Osteocyte (in vitro differentiated cells): Measurements from ENCODE around the gene PLEKHO1. TPM values are rescaled to one million over a fixed set of nuclear protein-coding genes. Genes with fewer than 3 reads are reported as not detected.

Experiments used
- DNase-seq: peaks from one replicate; pipeline ENCODE4 v3.0.0; 2021; ENCODE audit warnings: mixed read lengths; ENCODE audit not compliant: unreplicated experiment; ENCODE audit errors: extremely low spot score
- H3K27ac Mint-ChIP-seq: one replicate; pipeline ENCODE4 v1.8.0; 2021; ENCODE audit warnings: mild to moderate bottlenecking, mixed read lengths; ENCODE audit not compliant: unreplicated experiment
- H3K27me3 Mint-ChIP-seq: one replicate; pipeline ENCODE4 v1.8.0; 2021; ENCODE audit warnings: mixed read lengths; ENCODE audit not compliant: unreplicated experiment
- H3K36me3 Mint-ChIP-seq: one replicate; pipeline ENCODE4 v1.8.0; 2021; ENCODE audit warnings: mixed read lengths; ENCODE audit not compliant: unreplicated experiment
- H3K4me1 Mint-ChIP-seq: one replicate; pipeline ENCODE4 v1.8.0; 2021; ENCODE audit warnings: mixed read lengths; ENCODE audit not compliant: unreplicated experiment
- H3K4me3 Mint-ChIP-seq: one replicate; pipeline ENCODE4 v1.8.0; 2021; ENCODE audit warnings: mild to moderate bottlenecking, moderate library complexity, mixed read lengths; ENCODE audit not compliant: unreplicated experiment
- H3K9me3 Mint-ChIP-seq: one replicate; pipeline ENCODE4 v1.8.0; 2021; ENCODE audit warnings: mixed read lengths; ENCODE audit not compliant: unreplicated experiment
- total RNA-seq: library from RNA; stranded (reverse); gene quantifications from 2 replicates; pipeline ENCODE4 v1.2.1, GENCODE V29; 2021
- TF ChIP-seq, protein P1 (sequence below): fragments of 200-600 bp; sonication (generic); IDR thresholded peaks from 2 replicates; pipeline ENCODE4 v1.5.0; 2021; ENCODE audit warnings: antibody characterized with exemption, mild to moderate bottlenecking, moderate library complexity

The PLEKHO1 gene
- total RNA-seq, 1 donor from 2014 or later = 52.2 TPM

DNA sequence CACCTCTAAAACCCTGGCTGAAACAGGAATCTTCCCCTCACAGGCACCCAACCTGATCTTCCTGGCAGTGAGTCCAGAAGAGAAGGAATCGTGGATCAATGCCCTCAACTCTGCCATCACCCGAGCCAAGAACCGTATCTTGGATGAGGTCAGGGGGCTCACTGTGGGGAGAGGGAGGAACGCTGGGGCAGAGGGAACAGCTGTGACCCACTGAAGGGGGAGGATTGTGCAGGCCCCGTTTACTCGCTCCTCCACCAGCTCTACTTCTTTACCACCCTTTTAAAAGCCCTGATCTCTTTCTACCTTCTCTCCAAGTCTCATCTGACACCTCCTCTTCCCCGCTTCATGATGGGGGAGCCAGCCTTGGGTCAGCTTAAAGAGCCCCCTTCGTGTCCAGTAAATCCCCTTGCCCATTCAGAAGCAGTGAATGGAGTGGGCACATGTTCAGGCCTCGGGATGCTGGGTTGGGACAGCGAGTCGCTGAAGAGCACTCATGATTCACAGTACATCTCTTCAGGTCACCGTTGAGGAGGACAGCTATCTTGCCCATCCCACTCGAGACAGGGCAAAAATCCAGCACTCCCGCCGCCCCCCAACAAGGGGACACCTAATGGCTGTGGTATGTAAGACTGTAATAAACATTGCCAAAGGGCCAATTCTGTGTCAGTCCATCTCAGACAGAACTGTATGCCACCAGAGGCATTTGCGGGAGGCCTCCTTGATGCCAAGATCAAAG is 7.3 kb downstream of the PLEKHO1 start:
- Mint-ChIP-seq H3K27ac (peak overlapping the region; percentile 3), H3K36me3 (peaks cover 55% of the 10 kb centered on the region), H3K9me3 (no peaks in the 10 kb centered on the region), H3K4me3 (no peak overlapping the region), H3K4me1 (peaks cover 50% of the 10 kb centered on the region), H3K27me3 (no peaks in the 10 kb centered on the region)
- DNase-seq = no peak
- TF ChIP-seq, protein P1, sequence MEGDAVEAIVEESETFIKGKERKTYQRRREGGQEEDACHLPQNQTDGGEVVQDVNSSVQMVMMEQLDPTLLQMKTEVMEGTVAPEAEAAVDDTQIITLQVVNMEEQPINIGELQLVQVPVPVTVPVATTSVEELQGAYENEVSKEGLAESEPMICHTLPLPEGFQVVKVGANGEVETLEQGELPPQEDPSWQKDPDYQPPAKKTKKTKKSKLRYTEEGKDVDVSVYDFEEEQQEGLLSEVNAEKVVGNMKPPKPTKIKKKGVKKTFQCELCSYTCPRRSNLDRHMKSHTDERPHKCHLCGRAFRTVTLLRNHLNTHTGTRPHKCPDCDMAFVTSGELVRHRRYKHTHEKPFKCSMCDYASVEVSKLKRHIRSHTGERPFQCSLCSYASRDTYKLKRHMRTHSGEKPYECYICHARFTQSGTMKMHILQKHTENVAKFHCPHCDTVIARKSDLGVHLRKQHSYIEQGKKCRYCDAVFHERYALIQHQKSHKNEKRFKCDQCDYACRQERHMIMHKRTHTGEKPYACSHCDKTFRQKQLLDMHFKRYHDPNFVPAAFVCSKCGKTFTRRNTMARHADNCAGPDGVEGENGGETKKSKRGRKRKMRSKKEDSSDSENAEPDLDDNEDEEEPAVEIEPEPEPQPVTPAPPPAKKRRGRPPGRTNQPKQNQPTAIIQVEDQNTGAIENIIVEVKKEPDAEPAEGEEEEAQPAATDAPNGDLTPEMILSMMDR = no peak

DNA sequence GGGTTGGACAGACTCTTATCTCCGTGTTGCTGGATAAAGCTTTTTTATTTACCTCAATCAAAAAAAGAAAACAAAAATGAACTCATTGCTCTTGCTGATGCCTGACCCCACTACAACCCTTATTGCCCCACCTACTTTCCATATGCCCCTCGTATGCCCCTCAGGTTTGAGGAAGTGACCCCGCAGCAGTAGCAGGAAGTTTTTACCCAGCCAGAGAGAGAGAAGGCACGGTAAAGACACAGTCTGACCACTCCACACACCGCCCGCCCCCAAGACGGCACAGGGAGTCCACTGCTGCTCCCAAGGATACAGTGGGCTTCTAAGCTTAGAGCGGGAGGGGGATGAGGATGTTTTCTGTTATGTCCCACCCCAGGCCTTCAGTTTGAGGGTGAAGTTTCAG is 9.8 kb downstream of the PLEKHO1 start:
- no peaks in the 10 kb centered on the region for H3K27me3 Mint-ChIP-seq
- no peak overlapping the region for H3K4me3 Mint-ChIP-seq
- H3K36me3 Mint-ChIP-seq = peaks cover 43% of the 10 kb centered on the region
- H3K4me1 Mint-ChIP-seq = peaks cover 52% of the 10 kb centered on the region
- H3K9me3 Mint-ChIP-seq = no peaks in the 10 kb centered on the region
- H3K27ac Mint-ChIP-seq = peak overlapping the region; percentile 24
- DNase-seq = no peak
- TF ChIP-seq, protein P1 = no peak

DNA sequence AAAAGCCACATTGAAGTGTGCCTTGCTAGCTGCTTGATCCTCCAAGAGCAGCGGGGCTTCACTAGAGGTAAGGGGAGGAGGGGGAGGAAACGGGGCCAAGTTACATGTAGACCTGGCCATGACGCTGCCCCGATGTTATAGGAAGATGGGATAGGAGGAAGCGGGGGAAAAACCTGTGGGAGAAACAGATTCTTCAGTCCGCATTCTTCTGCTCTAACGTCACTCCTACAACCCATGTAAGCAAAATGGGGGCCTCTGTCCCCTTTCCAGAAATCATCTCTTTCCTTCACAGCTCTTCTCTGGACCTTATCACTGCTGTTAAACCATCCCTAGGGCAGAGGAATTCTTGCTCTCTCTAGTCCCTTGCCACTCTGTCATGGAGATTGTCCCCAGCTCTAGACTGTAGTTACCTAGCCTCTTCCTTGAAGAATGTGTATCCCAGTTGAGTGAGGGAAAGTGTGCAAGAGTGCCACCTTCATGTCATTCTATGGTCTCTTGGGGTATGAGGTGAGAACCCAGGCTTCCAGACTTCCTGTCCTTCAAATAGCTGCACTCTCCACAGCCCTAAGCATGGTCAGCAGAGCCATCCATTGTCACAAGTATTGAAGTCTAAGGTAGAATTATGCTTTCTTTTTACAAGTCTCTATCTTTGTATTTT is 11.4 kb downstream of the PLEKHO1 start:
- no peaks in the 10 kb centered on the region for H3K27me3 Mint-ChIP-seq
- no peak overlapping the region for H3K4me3 Mint-ChIP-seq
- DNase-seq = no peak

DNA sequence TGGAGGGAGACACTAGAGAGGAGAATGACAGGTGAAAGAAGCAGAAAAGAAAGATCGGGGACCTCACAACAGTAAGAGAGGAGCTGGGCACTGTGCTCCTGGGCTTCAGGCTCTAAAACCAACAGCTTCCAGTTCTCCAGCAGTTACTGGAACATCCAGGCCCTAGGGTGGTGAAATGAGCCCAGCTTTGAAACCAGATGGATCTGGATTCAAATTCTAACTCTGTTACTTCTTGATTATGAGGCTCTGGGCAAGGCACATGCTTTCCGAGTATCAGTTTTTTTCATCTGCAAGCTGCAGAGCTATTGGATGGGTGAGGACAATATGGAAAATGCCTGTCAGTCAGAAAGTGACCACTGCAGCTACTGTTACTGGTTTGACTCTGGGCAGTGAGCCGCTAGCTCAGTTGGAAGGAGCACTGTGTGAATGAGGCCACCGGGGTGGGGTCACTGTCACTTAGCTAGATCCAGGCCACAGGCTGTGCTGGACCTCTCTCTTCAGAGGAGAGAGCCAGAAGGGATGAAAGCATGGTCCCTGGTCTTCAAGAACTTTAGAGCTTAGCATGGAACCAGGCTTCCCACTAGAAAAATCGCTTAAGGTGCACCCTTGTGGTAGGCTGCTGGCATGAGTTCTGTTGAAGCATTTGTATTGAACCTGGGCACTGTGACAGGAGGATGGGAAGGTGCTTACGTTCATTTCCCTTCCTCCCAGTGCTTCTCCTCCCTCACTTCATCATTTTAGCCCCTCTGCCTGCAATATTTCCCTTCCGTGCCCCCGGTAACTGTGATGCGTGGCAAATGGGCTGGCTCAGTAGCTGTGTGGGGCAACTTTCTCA is 12.2 kb downstream of the PLEKHO1 start:
- no peak for DNase-seq
- Mint-ChIP-seq H3K9me3 (no peaks in the 10 kb centered on the region), H3K4me1 (peaks cover 52% of the 10 kb centered on the region), H3K27ac (peak overlapping the region; percentile 97), H3K36me3 (peaks cover 25% of the 10 kb centered on the region), H3K27me3 (no peaks in the 10 kb centered on the region), H3K4me3 (peak overlapping the region; percentile 73)
- TF ChIP-seq, protein P1 = no peak

More for the DNA sequence above, 11.4 kb downstream of the PLEKHO1 start:
- Mint-ChIP-seq H3K9me3 (no peaks in the 10 kb centered on the region), H3K36me3 (peaks cover 31% of the 10 kb centered on the region), H3K27ac (peak overlapping the region; percentile 97), H3K4me1 (peaks cover 52% of the 10 kb centered on the region)
- TF ChIP-seq, protein P1 = no peak

DNA sequence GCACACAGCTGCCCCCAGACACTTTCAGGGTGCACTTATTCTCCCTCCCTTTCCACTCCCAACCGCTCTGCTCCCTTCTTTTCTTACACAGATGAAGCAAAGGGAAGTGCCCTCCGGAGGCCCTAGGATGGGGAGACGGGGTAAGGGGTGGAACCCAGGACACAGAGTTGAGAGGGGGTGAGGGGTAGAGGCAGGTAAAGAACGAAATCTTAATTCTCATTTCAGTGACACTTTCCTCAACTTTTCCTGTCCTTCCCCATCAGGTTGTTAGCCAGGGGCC is 12.8 kb downstream of the PLEKHO1 start:
- TF ChIP-seq, protein P1 = no peak
- Mint-ChIP-seq H3K27ac (peak overlapping the region; percentile 97), H3K36me3 (peaks cover 19% of the 10 kb centered on the region), H3K4me1 (peaks cover 50% of the 10 kb centered on the region), H3K27me3 (no peaks in the 10 kb centered on the region), H3K9me3 (no peaks in the 10 kb centered on the region), H3K4me3 (peak overlapping the region; percentile 73)
- DNase-seq = no peak
